K562 (cell line): ENCODE data around the gene PARP1. TPM values are rescaled to one million over a fixed set of nuclear protein-coding genes. Genes with fewer than 3 reads are reported as not detected.

Experiments
- ATAC-seq: fragments of 200-7000 bp; cut with Tn5 transposase; 3 replicates; pipeline ENCODE4 v1.9.1; 2020; ENCODE audit warnings: moderate library complexity
- BruUV-seq: library from RNA; stranded (reverse); fragments of 400-500 nt; replicated peaks from 2 replicates; lab custom pipeline; 2021; lab: Mats Ljungman, UMichigan
- CTCF ChIA-PET: fragments of 300-600 bp; formaldehyde crosslinking; extraction: SDS; loops from one replicate; lab custom pipeline; 2021; ENCODE audit warnings: low intra/inter-chr PET ratio; lab: Yijun Ruan, JAX
- POLR2A ChIA-PET: fragments of 300-600, 350-650 bp; sonication (Branson Sonifier 250); formaldehyde crosslinking; extraction: SDS; loops from one replicate; lab custom pipeline; 2021; ENCODE audit warnings: antibody characterized with exemption, inconsistent platforms; lab: Yijun Ruan, JAX
- DNase-seq, 4 experiments: peaks; one replicate each; pipeline versions ENCODE4 v3.0.0 to v3.0.0-alpha.2; 2011 to 2018; ENCODE audit warnings: low spot score in 3 of 4, mixed read lengths in 3 of 4; ENCODE audit errors: extremely low read depth in 1 of 4
- FAIRE-seq: peaks from 2 replicates; lab custom pipeline; 2011; peaks lifted over from hg19 to GRCh38; lab: Jason Lieb, UNC
- H2AFZ ChIP-seq: 2 replicates; pipeline ENCODE4 v1.6.0; 2011; ENCODE audit warnings: low read depth, low read length, control low read depth, inconsistent platforms
- H3K27ac ChIP-seq: fragments of 200-600 bp; 3 replicates; pipeline ENCODE4 v1.8.0; 2011; ENCODE audit warnings: low read depth, mild to moderate bottlenecking, control low read depth, inconsistent platforms, low read length, moderate library complexity, mixed read lengths; ENCODE audit errors: extremely low read depth
- H3K27me3 ChIP-seq, 2 experiments: fragments of 300-600 bp in 1 of 2; 2 replicates in 1 of 2; 3 replicates in 1 of 2; pipeline versions ENCODE4 v1.6.0 to v1.8.0; 2011; ENCODE audit warnings: inconsistent platforms in 2 of 2, low read length in 2 of 2, mild to moderate bottlenecking in 1 of 2, mixed read lengths in 1 of 2, moderate library complexity in 1 of 2; ENCODE audit not compliant: control insufficient read depth in 2 of 2, insufficient read depth in 2 of 2
- H3K36me3 ChIP-seq: fragments of 300-600 bp; 3 replicates; pipeline ENCODE4 v1.8.0; 2011; ENCODE audit warnings: mild to moderate bottlenecking, low read length, inconsistent platforms; ENCODE audit not compliant: control insufficient read depth, insufficient read depth
- H3K4me1 ChIP-seq, 2 experiments: fragments of 200-600 bp in 1 of 2; replicated peaks in 1 of 2; 2 replicates in 1 of 2; 3 replicates in 1 of 2; pipeline versions ENCODE4 v1.5.1 to v1.8.0; 2011; ENCODE audit warnings: inconsistent platforms in 2 of 2, low read length in 2 of 2, mild to moderate bottlenecking in 1 of 2, mixed read lengths in 1 of 2, moderate library complexity in 1 of 2; ENCODE audit not compliant: control insufficient read depth in 2 of 2, insufficient read depth in 2 of 2
- H3K4me2 ChIP-seq: 2 replicates; pipeline ENCODE4 v1.6.1; 2011; ENCODE audit warnings: low read length, control low read depth, inconsistent platforms, mixed read lengths; ENCODE audit not compliant: insufficient read depth
- H3K4me3 ChIP-seq: fragments of 200-600 bp; sonication (generic), shearing (Covaris generic); 2 replicates; pipeline ENCODE4 v1.5.1; 2016; ENCODE audit warnings: control low read depth, inconsistent platforms
- H3K79me2 ChIP-seq: fragments of 200-600 bp; 3 replicates; pipeline ENCODE4 v1.8.0; 2011; ENCODE audit warnings: low read length, inconsistent platforms; ENCODE audit not compliant: control insufficient read depth, insufficient read depth
- H3K9ac ChIP-seq, 2 experiments: 2 replicates each; pipeline versions ENCODE4 v1.6.0 to v1.6.1; 2011; ENCODE audit warnings: low read depth in 2 of 2, low read length in 2 of 2, control low read depth in 1 of 2, inconsistent platforms in 1 of 2, mild to moderate bottlenecking in 1 of 2, mixed read lengths in 1 of 2; ENCODE audit not compliant: insufficient read depth in 1 of 2
- H3K9me1 ChIP-seq: one replicate; pipeline ENCODE4 v1.6.0; 2011; ENCODE audit warnings: inconsistent platforms, mild to moderate bottlenecking, low read length, moderate library complexity; ENCODE audit not compliant: control insufficient read depth, insufficient read depth
- H3K9me3 ChIP-seq: replicated peaks from 2 replicates; pipeline ENCODE4 v1.5.1; 2011; ENCODE audit warnings: low read depth, low read length, inconsistent platforms; ENCODE audit not compliant: control insufficient read depth, insufficient read depth
- H4K20me1 ChIP-seq: replicated peaks from 2 replicates; pipeline ENCODE4 v1.6.1; 2011; ENCODE audit warnings: low read length, inconsistent platforms, mixed read lengths; ENCODE audit not compliant: control insufficient read depth, insufficient read depth
- GABPB1 ChIP-seq: sonication (generic); formaldehyde crosslinking; IDR thresholded peaks from 2 replicates; pipeline ENCODE4 v1.8.0; 2022; ENCODE audit warnings: mild to moderate bottlenecking, missing genetic modification reagents
- KDM1A ChIP-seq, 2 experiments: fragments of 450-650 bp; IDR thresholded peaks; 2 replicates each; pipeline ENCODE4 v1.6.1; 2016; ENCODE audit warnings: mild to moderate bottlenecking in 2 of 2
- ZNF668 ChIP-seq: fragments of 250-450 bp; sonication (Bioruptor Pico); IDR thresholded peaks from 2 replicates; pipeline ENCODE4 v1.8.0; 2022; ENCODE audit warnings: mild to moderate bottlenecking, inconsistent platforms
- ZNF76 ChIP-seq: fragments of 250-450 bp; sonication (Bioruptor Pico); IDR thresholded peaks from 2 replicates; pipeline ENCODE4 v1.4.0; 2020; ENCODE audit warnings: mild to moderate bottlenecking, moderate library complexity, borderline replicate concordance
- WGBS: fragments of 100-300 bp; shearing (Covaris generic); methylation state at CpG from one replicate; pipeline ENCODE4 v1.1.6; 2016; ENCODE audit warnings: low coverage, mixed read lengths; ENCODE audit not compliant: insufficient coverage; ENCODE audit errors: missing lambda C conversion rate; 5-methylcytosine and 5-hydroxymethylcytosine counted together
- in situ Hi-C: fragments of 300-500 bp; cut with MboI; formaldehyde crosslinking; loops from 4 replicates; pipeline ENCODE4 v1.15.0; 2018; ENCODE audit warnings: inconsistent platforms, mixed read lengths
- intact Hi-C: fragments of 100-400 bp; cut with micrococcal nuclease; formaldehyde crosslinking; loops from 2 replicates; pipeline ENCODE4 v1.14.2; 2022
- polyA plus RNA-seq, 8 experiments: library from polyadenylated mRNA; depleted of rRNA in 4 of 8; stranded (reverse) in 5 of 8; unstranded in 3 of 8; fragments of >200 nt; fragmentation: Nextera tagmentation in 2 of 8; fragmentation: Illumina TruSeq in 1 of 8; extraction: Ambion mirVana in 2 of 8; extraction: Trizol in 1 of 8; gene quantifications; 2 replicates each; pipeline versions ENCODE4 v1.2.1 to v1.2.3, GENCODE V29; 2011 to 2014; ENCODE audit warnings: inconsistent platforms in 1 of 8, missing spikeins in 1 of 8
- total RNA-seq, 7 experiments: library from RNA; depleted of rRNA in 6 of 7; stranded (reverse); fragments of >200 nt in 6 of 7; fragmentation: Illumina TruSeq in 2 of 7; extraction: Trizol in 2 of 7; gene quantifications; 2 replicates each; pipeline versions ENCODE4 v1.2.1 to v1.2.3, GENCODE V29; 2011 to 2021; ENCODE audit warnings: low replicate concordance in 1 of 7
- TF ChIP-seq, protein P1 (sequence below), 3 experiments: IDR thresholded peaks in 2 of 3; conservative IDR thresholded peaks in 1 of 3; 2 replicates each; pipeline ENCODE4 v1.5.1; 2011 to 2012; ENCODE audit warnings: low read length in 3 of 3, mild to moderate bottlenecking in 3 of 3, control low read depth in 2 of 3, improper control_type of control experiment in 1 of 3, inconsistent platforms in 1 of 3, low read depth in 1 of 3, mixed read lengths in 1 of 3, moderate library complexity in 1 of 3; ENCODE audit not compliant: insufficient read depth in 2 of 3

PARP1 gene
- total and polyA plus RNA-seq, 9 of the 15 experiments (the other 6 are each of a cell fraction or from before 2014, with no cell fraction given) = 121 to 306 (median 250) TPM

- peaks cover 72% of the 10 kb centered on the region for H3K36me3 ChIP-seq
- peaks cover 87% of the 10 kb centered on the region for H3K79me2 ChIP-seq
- H3K9me3 ChIP-seq = no peaks in the 10 kb centered on the region
- POLR2A ChIA-PET = interaction anchor here (0.6 to 1.2 kb wide), 4 partner anchors 13 to 202 kb away, joined by 3 to 4 read pairs (median 4); no protein-coding TSS in a partner anchor
- intact Hi-C loops = no loop called here
- ATAC-seq = no peak
- no peaks in the 10 kb centered on the region for H3K27me3 ChIP-seq
- H4K20me1 ChIP-seq = peaks cover 26% of the 10 kb centered on the region
- no peak for FAIRE-seq
- WGBS = 93% methylated on average over 4 of the region's 4 CpGs
- CTCF ChIA-PET = no interaction called here
- peaks cover 24 to 31% of the 10 kb centered on the region in 2 experiments for H3K4me1 ChIP-seq
- TF ChIP-seq ZNF76 (CRISPR knock-in tag) (no peak), ZNF668 (CRISPR knock-in tag) (no peak), GABPB1 (no peak), KDM1A (IDR thresholded peaks at IDR 0.05) (no peak)
- TF ChIP-seq, protein P1, sequence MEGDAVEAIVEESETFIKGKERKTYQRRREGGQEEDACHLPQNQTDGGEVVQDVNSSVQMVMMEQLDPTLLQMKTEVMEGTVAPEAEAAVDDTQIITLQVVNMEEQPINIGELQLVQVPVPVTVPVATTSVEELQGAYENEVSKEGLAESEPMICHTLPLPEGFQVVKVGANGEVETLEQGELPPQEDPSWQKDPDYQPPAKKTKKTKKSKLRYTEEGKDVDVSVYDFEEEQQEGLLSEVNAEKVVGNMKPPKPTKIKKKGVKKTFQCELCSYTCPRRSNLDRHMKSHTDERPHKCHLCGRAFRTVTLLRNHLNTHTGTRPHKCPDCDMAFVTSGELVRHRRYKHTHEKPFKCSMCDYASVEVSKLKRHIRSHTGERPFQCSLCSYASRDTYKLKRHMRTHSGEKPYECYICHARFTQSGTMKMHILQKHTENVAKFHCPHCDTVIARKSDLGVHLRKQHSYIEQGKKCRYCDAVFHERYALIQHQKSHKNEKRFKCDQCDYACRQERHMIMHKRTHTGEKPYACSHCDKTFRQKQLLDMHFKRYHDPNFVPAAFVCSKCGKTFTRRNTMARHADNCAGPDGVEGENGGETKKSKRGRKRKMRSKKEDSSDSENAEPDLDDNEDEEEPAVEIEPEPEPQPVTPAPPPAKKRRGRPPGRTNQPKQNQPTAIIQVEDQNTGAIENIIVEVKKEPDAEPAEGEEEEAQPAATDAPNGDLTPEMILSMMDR (IDR thresholded peaks at IDR 0.05 in 2 of 3, conservative IDR thresholded peaks at IDR 0.05 in 1 of 3; ENCODE audit: insufficient read depth in 2 of 3, low read depth in 1 of 3, low read length in 3 of 3) = no peak
- TF ChIP-seq, all 486 proteins: peak for 0
- no peak overlapping the region for H3K4me3 ChIP-seq
- BruUV-seq = no TSS peak
- no peak overlapping the region for H2AFZ ChIP-seq
- H3K9ac ChIP-seq = peak overlapping the region in 1 of 2 experiments; percentile 65; a peak in 2 of 4 replicates
- H3K9me1 ChIP-seq = peaks cover 8% of the 10 kb centered on the region
- in situ Hi-C loops = no loop called here
- DNase-seq = no peak
- H3K27ac ChIP-seq = no peak overlapping the region
- no peak overlapping the region for H3K4me2 ChIP-seq
Observed at GRCh38 chr1:226402739-226403165, 5.1 kb downstream of the PARP1 start.
